ENCODE data around the gene MARCHF3.

DNA sequence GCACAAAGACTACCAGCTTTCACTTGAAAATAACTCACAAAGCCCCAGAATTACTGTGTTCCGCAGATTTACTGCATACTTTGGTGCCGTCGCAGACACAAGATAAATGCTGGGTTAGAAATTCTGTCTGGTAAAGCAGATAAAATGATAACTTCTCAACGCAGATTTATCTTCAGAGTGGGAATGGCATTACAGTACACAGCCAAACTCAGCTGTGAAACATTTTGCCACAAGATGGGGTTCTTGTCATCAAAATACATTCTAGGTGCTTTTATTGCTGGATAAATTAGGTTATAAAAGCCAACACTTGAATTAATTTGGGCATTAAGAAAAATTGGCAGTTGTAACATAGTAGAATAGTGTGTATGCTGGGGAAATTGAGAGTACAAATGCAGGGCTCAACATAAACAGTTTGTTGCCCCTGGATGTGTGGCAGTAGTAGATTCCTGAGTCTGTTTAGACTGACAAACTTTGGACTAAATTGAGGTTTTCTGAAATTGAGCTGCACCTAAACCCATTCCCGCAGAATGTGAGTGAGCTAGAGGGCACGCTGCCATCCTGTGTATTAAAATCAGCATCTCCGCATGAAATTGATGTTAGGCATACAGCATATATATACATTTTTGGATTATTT, 192.3 kb downstream of the MARCHF3 start:
- TF ChIP-seq, protein P1, sequence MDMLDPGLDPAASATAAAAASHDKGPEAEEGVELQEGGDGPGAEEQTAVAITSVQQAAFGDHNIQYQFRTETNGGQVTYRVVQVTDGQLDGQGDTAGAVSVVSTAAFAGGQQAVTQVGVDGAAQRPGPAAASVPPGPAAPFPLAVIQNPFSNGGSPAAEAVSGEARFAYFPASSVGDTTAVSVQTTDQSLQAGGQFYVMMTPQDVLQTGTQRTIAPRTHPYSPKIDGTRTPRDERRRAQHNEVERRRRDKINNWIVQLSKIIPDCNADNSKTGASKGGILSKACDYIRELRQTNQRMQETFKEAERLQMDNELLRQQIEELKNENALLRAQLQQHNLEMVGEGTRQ (CRISPR knock-in tag; IDR thresholded peaks at IDR 0.05): no peak
- TF ChIP-seq, protein P2, sequence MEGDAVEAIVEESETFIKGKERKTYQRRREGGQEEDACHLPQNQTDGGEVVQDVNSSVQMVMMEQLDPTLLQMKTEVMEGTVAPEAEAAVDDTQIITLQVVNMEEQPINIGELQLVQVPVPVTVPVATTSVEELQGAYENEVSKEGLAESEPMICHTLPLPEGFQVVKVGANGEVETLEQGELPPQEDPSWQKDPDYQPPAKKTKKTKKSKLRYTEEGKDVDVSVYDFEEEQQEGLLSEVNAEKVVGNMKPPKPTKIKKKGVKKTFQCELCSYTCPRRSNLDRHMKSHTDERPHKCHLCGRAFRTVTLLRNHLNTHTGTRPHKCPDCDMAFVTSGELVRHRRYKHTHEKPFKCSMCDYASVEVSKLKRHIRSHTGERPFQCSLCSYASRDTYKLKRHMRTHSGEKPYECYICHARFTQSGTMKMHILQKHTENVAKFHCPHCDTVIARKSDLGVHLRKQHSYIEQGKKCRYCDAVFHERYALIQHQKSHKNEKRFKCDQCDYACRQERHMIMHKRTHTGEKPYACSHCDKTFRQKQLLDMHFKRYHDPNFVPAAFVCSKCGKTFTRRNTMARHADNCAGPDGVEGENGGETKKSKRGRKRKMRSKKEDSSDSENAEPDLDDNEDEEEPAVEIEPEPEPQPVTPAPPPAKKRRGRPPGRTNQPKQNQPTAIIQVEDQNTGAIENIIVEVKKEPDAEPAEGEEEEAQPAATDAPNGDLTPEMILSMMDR (IDR thresholded peaks at IDR 0.05): no peak
- TF ChIP-seq, protein P3, sequence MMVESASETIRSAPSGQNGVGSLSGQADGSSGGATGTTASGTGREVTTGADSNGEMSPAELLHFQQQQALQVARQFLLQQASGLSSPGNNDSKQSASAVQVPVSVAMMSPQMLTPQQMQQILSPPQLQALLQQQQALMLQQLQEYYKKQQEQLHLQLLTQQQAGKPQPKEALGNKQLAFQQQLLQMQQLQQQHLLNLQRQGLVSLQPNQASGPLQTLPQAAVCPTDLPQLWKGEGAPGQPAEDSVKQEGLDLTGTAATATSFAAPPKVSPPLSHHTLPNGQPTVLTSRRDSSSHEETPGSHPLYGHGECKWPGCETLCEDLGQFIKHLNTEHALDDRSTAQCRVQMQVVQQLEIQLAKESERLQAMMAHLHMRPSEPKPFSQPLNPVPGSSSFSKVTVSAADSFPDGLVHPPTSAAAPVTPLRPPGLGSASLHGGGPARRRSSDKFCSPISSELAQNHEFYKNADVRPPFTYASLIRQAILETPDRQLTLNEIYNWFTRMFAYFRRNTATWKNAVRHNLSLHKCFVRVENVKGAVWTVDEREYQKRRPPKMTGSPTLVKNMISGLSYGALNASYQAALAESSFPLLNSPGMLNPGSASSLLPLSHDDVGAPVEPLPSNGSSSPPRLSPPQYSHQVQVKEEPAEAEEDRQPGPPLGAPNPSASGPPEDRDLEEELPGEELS (CRISPR knock-in tag; IDR thresholded peaks at IDR 0.05): no peak
- TF ChIP-seq, protein P4, sequence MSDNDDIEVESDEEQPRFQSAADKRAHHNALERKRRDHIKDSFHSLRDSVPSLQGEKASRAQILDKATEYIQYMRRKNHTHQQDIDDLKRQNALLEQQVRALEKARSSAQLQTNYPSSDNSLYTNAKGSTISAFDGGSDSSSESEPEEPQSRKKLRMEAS (CRISPR knock-in tag; IDR thresholded peaks at IDR 0.05): no peak
- TF ChIP-seq ETV6 (CRISPR knock-in tag; IDR thresholded peaks at IDR 0.05): no peak
- TF ChIP-seq CBFB (CRISPR knock-in tag; IDR thresholded peaks at IDR 0.05; ENCODE audit: low read depth): no peak
- TF ChIP-seq, protein P5, sequence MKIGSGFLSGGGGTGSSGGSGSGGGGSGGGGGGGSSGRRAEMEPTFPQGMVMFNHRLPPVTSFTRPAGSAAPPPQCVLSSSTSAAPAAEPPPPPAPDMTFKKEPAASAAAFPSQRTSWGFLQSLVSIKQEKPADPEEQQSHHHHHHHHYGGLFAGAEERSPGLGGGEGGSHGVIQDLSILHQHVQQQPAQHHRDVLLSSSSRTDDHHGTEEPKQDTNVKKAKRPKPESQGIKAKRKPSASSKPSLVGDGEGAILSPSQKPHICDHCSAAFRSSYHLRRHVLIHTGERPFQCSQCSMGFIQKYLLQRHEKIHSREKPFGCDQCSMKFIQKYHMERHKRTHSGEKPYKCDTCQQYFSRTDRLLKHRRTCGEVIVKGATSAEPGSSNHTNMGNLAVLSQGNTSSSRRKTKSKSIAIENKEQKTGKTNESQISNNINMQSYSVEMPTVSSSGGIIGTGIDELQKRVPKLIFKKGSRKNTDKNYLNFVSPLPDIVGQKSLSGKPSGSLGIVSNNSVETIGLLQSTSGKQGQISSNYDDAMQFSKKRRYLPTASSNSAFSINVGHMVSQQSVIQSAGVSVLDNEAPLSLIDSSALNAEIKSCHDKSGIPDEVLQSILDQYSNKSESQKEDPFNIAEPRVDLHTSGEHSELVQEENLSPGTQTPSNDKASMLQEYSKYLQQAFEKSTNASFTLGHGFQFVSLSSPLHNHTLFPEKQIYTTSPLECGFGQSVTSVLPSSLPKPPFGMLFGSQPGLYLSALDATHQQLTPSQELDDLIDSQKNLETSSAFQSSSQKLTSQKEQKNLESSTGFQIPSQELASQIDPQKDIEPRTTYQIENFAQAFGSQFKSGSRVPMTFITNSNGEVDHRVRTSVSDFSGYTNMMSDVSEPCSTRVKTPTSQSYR (CRISPR knock-in tag; IDR thresholded peaks at IDR 0.05): no peak
- TF ChIP-seq, protein P6, sequence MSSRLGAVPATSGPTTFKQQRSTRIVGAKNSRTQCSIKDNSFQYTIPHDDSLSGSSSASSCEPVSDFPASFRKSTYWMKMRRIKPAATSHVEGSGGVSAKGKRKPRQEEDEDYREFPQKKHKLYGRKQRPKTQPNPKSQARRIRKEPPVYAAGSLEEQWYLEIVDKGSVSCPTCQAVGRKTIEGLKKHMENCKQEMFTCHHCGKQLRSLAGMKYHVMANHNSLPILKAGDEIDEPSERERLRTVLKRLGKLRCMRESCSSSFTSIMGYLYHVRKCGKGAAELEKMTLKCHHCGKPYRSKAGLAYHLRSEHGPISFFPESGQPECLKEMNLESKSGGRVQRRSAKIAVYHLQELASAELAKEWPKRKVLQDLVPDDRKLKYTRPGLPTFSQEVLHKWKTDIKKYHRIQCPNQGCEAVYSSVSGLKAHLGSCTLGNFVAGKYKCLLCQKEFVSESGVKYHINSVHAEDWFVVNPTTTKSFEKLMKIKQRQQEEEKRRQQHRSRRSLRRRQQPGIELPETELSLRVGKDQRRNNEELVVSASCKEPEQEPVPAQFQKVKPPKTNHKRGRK (CRISPR knock-in tag; IDR thresholded peaks at IDR 0.05; ENCODE audit: borderline replicate concordance): no peak
- TF ChIP-seq ZNF423 (CRISPR knock-in tag; IDR thresholded peaks at IDR 0.05): no peak
- no peak for TF ChIP-seq SMAD4 (CRISPR knock-in tag; IDR thresholded peaks at IDR 0.05)
- no peak for TF ChIP-seq ATF1 (CRISPR knock-in tag; IDR thresholded peaks at IDR 0.05)

Measured in WTC11 (cell line).